Middle frontal gyrus (tissue), 1 donor: ENCODE results near the gene NBAS.
"Not testable (repeated sequence)": the region's sequence is repeated elsewhere in the genome, so short reads cannot be mapped to it uniquely, and the experiment has no call there.

Experiments
- DNase-seq: peaks from one replicate; pipeline ENCODE4 v3.0.0-alpha.2; 2015; ENCODE audit warnings: low spot score; ENCODE audit errors: extremely low spot score

Gene NBAS

DNA sequence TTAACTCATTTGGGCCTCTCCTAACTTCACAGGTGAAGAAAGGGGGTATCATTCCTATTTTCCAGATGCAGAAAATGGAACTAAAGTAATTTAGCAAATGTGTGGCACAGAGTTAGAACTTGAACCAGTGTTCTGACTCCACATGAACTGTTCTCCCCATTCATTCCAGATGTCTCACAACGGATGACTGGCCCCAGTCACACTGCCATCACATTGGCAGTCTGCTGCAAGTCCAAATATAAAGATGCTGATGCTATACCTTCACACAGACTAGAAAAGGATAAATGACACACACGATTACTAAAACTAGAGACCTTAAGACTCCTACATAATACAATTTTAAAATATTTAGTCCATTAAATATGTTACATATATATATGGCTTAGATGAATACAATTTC is 195.7 kb downstream of the NBAS start:
- no peak for DNase-seq

DNA sequence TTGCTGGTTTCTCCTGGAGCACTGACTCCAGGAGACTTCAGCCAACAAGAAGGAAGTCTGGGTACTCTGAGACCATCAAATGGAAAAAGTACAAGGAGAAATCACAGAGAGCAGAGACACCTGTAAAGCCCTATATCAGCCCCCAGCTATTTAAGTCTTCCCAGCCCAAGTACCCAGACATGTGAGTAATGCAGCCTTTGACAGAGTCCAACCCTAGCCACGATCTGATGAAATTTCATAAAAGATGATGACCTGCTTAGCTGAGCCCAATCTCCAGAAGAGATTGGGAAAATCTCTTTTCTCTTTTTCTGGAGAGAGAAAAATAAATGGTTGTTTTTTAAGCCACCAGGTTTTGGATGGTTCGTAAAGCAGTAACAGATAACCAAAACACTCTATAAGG is 196.6 kb downstream of the NBAS start:
- no peak for DNase-seq

DNA sequence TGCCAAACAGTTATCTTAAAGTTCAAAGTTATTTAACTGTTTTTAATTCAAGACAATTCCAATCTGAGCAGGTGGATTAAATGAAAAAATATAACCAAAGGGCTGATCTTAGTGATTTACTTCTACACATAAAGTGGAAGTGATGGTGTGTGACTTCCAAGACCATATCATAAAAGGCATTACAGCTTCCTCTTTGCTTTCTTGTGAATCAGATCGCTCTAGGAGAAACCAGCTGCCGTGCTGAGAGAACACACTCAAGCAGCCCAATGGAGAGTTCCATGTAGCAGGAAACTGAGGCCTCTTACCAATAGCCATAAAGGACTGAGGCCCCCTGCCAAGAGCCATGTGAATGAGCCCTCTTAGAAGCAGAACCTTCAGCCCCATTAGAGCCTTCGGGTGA is 197.4 kb downstream of the NBAS start:
- DNase-seq: no peak

DNA sequence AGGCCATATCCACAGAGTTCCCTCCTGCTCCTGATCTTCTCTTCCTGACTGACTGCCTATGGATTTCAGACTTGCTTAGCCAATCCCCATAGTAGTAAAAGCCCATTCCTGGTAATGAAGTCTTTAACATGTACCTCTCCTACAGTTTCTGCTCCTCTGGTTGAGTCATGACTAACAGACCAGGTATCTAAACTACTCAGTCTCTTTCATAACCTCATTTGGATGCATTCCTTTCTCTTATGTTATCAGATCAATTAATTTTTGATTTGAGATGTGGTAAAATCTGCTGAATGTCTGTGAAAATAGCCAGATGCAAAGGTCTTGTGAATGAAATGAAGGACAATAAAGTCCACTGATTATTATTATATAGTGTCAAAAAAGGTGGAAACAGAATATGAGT is 198.0 kb downstream of the NBAS start:
- no peak for DNase-seq

DNA sequence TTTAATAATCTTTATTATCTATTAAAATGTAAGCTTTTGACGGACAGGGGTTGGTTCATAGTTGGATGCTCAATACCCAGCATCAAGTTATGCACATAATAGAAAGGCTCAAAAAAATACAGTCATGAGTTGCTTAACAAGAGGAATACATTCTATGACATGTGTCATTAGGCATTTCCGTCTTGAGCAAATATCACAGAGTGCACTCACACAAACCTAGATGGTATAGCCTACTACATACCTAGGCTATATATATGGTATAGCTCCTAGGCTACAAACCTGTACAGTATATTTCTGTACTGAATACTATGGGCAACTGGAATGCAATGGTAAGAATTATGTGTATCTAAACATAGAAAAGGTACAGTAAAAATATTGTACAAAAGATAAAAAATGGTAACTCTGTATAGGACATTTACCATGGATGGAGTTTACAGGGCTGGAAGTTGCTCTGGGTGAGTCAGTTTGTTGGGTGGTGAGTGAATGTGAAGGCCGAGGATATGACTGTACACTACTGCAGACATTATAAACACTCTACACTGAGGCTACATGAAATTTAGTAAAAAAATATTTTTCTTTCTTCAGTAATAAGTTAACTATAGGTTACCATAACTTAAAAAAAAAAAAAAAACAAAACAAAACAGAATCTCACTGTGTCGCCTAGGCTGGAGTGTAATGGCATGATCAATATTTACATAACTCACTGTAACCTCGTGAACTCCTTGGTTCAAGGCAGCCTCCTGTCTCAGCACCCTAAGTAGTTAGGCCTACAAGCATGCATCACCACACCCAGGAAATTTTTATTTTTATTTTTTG is 201.2 kb downstream of the NBAS start:
- DNase-seq: no peak

DNA sequence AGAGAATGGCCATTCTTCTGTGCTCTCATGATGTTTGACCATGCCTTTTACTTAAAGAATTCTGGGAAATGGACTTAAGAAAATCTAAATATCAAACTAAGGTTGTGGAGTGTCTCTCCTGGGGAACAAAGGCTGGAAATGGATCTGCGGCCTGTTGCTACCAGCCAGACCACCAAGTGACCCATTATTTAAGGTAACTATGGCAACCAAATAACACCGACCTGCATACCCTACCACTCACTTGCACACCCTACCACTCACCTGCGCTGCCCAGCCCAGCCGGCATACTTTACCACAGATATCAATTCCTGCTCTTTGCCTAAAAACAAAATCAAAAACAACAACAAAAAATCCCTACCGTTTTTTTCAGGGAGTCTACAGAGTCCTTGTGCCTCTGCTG is 203.2 kb downstream of the NBAS start:
- DNase-seq: no peak

DNA sequence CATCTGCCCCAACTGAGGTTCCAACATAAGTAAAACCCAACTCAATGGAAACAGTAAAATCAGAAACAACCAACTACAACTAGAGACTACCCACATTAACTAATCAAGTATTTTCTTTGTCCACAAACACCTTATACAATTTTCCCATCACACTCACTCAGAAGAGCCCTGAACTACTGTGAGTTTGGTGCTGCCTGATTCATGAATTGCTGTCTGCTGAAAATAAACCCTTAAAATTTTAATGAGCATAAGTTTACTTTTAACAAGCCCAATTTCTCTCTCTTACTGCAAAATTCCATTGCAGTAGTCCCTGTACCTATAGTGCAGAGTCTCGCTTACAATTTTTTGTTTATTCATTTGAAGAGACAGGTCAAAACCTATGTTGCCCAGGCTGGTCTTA is 203.9 kb downstream of the NBAS start:
- DNase-seq: no peak

DNA sequence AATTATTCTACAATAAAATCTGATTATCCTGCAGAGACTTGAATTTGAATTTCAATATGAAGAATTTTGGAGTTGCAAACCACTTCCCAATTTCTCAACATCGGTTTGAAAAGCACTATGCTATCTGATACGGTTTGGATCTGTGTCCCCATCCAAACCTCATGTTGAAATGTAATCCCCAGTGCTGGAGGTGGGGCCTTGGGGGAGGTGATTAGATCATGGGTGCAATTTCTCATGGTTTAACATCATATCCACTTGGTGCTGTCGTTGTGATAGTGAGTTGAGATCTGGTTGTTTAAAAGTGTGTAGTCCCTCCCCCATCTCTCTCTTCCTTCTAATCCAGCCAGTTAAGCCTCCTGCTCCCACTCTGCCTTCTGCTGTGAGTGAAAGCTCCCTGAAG is 205.7 kb downstream of the NBAS start:
- no peak for DNase-seq

DNA sequence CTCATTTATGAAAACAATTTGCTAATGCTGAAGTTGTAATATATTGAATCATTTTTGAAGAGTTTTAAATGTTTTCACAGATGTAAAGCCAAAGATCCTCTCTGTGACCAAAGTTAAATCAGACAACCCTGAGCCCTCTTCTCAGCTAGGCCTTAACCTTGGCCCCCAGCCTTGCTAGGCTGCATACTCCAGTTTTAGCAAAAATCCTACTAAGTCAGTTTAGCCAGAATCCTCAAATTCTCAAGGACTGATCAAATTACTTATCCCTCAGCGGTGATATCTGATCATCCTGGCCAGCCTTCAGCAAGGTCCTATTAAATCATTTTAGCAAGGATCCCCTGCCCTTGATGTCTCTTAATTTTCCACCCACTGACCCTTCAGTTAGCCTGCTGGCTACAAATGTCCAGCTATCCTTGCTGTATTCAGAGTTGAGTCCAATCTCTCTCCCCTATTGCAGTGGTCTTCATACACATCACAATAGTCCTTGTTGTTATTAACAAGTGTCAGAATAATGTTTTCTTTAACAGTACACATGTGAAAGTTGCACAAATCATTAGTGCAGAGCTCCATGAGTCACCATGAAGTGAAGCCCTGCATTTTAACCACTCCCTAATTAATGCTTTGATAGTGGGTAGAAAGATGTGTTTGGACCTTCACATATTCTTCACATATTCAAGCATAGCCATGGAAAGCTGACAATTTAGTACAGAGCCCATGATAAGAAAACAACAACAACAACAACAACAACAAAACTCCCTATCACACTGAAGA is 206.4 kb downstream of the NBAS start:
- DNase-seq: no peak

DNA sequence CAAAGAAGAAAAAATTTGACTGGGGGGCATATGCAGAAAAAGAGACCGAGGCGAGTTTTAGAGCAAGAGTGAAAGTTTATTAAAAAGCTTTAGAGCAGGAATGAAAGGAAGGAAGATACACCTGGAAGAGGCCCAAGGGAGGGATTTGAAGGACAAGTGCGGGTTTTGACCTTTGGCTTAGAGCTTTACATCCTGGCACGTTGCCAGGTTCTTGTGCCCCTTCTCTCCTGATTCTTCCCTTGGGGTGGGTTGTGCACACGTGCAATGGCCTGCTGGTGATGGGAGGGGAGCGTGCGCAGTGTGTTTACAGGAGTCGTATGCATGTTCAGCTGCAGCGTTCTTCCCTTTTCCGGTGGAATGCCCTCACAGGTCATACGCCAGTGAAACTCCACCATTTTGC is 208.8 kb downstream of the NBAS start:
- no peak for DNase-seq

DNA sequence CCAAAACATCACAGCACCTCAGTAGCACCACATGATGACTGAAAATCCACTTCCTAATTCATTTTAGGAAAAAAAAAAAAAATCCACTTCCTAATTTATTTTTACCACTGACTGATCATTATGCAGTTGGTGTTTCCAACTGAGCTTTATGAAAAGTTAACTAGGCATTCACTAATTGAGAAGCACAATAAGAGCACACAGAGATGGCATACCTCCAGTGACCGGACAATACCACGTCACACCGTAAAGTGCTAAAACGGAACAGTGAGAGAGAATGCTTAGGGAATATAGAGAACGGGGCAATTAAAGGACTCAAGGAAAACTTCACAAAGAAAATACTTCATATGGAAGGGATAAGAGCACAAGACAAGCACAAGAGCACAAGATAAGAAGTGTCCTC is 212.5 kb downstream of the NBAS start:
- no peak for DNase-seq

DNA sequence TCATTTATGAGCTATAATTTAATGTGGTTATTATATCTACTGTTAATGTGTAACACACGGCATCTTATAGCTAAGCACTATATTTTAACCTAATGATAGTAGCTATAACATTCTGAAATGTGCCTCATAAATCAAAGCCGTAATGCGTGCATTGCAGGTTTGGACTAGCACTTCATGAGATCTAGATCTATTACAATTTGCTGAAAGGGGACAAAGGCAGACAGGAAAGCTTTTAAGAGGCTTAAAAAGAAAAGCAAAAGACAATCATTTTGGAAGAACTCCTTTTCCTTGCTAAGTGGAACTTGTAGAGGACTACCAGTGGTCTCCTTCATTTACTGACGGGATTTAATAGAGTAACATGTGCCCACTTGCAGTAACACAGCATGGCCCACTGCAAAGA is 213.1 kb downstream of the NBAS start:
- no peak for DNase-seq

DNA sequence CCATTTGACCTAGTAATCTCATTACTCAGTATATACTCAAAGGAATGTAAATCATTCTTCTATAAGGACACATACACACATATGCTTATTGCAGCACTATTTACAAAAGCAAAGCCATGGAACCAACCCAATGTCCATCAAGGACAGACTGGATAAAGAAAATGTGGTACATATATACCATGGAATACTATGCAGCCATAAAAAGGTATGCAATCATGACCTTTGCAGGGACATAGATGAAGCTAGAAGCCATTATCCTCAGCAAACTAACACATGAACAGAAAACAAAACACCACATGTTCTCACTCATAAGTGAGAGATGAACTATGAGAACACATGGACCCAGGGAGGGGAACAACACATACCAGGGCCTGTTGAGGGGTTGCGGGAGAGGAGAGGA is 214.5 kb downstream of the NBAS start:
- no peak for DNase-seq

DNA sequence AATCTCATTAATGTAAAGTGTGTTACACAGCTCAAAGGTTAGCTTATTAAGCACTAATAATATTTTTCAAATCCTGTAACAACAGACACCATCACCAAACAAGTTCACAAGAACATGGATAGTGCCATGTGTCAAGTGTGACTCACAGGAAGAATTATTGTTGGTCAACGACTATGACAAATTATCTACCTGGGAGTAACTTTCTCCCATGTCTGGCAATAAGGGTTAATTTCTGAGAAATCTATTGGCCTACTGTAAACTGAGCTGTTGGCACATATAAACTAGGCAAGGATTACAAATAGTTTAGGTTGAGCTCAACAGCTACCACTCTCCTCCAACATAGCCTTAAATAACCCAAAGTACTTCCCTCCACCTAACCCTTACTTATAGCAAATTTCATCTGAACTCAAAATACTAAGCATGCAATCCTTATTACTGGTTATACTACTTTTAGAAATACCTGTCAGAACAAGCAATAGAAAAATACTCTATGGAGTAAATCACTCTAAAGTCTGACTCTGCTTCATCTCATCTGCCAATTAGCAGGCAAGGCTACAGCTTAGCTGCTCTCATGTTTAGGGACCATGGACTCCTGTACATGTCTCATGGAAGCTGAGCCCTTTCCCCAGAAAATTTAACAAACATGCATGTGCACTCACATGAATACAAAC is 223.0 kb downstream of the NBAS start:
- DNase-seq: no peak

DNA sequence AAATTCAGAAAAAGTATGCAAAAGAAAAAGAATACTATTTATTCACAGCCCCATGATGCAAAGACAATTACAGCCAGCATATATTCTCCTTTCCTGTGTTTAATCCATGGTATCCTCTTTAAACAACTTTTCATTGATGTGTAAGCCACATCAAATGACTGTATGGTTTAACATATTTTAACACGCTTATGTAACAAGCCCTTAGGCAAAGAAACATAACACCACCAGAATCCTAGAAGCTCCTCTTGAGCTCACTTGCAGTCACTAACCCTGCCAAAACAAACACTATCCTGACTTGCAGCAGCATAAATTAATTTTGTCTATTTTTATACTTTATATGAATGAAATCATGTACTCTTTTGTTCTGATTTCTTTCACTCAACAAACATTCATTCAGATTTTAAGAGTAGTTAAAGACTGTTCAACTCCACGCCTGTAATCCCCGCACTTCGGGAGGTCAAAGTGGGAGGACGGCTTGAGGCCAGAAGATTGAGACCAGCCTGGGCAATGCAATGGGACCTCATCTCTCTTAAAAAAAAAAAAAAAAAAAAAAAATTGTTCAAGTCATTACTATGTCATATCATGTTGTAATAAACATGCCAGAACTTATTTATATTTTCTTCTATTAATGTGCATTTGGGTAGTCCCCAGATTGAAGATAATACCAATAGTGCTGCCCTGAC is 226.3 kb downstream of the NBAS start:
- DNase-seq: no peak

DNA sequence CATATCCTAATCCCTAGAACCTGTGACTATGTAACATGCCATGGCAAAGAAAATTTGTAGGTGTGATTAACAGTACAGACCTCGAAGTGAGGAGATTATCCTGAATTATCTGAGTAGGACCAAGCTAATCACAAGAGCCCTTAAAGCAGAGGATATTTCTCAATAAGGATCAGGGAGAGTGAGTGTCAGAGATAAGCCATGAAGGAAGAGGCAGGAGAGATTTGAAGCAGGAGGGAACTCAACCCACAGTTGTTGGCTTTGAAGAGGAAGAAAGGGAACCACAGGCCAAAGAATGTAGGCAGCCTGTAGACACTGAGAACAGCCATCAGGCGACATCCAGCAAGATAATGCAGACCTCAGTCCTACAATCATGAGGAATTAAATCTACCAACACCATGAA is 229.3 kb downstream of the NBAS start:
- DNase-seq: no peak

DNA sequence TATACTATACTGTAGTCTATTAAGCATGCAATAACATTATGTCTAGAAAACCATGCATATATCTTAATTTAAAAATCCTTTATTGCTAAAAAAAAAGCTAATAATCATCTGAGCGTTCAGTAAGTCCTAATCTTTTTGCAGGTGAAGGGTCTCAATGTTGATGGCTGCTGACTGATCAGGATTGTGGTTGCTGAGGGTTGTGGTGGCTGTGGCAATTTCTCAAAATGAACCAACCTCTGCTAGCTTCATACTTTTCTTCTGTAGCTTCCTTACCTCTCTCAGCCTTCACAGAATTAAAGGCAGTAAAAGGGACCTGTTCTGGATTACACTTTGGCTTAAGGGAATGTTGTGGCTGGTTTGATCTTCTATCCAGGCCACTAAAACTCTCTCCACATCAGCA is 235.8 kb downstream of the NBAS start:
- no peak for DNase-seq

DNA sequence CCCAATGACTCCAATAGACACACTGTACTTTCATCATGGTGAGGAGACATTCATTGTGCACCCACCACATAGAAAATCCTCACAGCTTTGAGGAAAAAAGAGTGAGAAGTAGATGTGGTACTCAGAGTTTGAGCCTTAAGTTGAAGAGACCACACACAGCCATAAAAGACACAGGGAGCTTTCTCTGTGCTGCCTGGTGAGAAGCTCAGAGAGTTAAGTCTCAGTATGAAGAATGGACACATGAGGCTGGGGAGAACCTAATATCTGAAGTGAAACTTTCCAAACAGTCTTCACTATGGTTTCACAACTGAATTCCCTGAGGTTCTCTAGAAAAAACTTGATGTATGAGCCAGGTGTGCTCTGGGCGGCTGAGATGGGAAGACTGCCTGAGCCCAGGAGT is 237.9 kb downstream of the NBAS start:
- no peak for DNase-seq

DNA sequence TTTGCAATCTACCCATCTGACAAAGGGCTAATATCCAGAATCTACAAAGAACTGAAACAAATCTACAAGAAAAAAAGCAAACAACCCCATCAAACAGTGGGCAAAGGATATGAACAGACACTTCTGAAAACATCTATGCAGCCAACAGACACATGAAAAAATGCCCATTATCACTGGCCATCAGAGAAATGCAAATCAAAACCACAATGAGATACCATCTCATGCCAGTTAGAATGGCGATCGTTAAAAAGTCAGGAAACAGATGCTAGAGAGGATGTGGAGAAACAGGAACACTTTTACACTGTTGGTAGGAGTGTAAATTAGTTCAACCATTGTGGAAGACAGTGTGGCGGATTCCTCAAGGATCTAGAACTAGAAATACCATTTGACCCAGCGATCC is 239.7 kb downstream of the NBAS start:
- not testable (repeated sequence) for DNase-seq

DNA sequence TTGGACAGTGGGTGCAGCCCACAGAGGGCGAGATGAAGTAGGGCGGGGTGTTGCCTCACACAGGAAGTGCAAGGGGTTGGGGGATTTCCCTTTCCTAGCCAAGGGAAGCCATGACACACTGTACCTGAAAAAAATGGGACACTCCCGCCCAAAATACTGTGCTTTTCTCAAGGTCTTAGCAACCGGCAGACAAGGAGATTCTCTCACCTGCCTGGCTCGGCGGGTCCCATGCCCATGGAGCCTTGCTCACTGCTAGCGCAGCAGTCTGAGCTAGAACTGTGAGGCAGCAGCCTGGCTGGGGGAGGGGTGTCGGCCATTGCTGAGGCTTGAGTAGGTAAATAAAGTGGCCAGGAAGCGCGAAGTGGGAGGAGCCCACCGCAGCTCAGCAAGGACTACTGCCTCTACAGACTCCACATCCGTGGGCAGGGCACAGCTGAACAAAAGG is 244.7 kb downstream of the NBAS start:
- DNase-seq: no peak

DNA sequence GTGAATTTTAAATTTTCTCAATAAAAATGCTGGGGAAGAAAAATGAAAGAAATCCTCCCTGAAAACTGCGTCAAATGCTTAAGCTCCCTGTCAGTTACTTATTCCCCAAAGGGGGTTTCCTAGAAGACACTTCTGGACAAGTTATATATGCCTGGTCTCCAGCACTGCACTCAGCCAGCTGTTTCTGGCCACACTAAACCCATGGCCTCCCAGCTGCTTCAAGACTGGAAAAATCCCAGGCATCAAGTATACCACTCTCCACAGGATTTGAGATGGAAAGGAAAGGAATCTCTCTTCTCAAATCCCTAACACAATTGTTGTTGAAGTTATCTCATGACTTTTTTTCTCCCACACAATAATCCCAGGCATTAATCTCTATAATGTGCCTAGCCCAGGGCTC is 245.7 kb downstream of the NBAS start:
- no peak for DNase-seq

DNA sequence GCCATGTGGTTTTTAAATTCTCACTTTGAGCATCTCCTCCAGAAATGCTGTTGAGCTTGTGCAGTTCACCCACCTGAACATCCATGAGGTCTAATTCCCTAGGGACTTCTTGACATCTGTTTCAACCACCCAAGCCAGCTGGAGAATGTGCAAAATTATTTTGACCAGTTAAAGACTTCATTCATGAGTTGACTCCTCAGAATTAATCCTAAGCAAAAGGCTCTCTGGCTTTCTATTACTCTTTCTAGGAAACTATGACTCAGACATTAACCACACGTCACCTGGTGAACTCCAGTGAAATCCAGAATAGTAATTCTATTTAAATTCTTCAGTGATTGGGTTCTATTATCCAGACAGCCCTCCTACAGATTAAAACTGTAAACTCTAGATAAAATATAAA is 247.5 kb downstream of the NBAS start:
- DNase-seq: no peak
